Measurements from ENCODE around the gene APOO.

DNA sequence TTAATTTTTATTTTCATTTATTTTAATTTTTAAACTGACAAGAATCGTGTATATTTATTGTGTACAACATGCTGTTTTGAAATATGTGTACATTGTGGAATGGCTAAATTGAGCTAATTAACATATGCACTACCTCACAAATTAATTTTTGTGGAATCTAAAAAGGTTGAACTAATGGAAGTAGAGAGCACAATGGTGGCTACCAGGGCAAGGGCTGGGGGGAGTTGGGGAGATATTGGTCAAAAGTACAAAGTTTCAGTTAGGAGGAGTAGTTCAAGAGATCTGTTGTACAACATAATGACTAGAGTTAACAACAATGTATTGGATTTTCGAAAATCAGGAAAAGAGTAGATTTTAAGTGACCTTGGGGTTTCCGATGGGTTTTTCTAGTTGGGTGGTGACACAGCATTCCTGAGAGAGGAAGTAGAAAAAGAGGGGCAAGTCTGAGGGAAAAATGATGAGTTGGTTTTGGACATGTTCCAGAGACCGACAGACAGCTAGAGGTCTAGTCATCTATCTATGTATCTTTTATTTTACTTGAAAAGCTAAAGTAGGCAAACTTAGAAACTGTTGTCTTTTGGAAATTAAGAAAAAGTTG, 23.2 kb downstream of the APOO start:
- no peak for TF ChIP-seq CTCF (IDR thresholded peaks at IDR 0.05)
- no peak for TF ChIP-seq POLR2A (IDR thresholded peaks at IDR 0.05)
